H1 (cell line): ENCODE data around the gene GATA5. TPM values are rescaled to one million over a fixed set of nuclear protein-coding genes. Genes with fewer than 3 reads are reported as not detected.

ENCODE experiments used
- CTCF ChIA-PET: fragments of 300-600 bp; sonication (Branson Sonifier 250); formaldehyde crosslinking; loops from one replicate; lab custom pipeline; 2021; ENCODE audit not compliant: partially characterized antibody; lab: Charles Lee
- POLR2A ChIA-PET: fragments of 300-600 bp; sonication (Branson Sonifier 250); formaldehyde crosslinking; loops from one replicate; lab custom pipeline; 2021; ENCODE audit warnings: inconsistent platforms; ENCODE audit not compliant: partially characterized antibody; lab: Charles Lee
- DNase-seq, 2 experiments: peaks; one replicate each; pipeline versions ENCODE4 v3.0.0 to v3.0.0-alpha.2; 2010 to 2022; ENCODE audit warnings: low spot score in 2 of 2, low read depth in 1 of 2, mixed read lengths in 1 of 2
- FAIRE-seq: peaks from 2 replicates; lab custom pipeline; 2011; peaks lifted over from hg19 to GRCh38; lab: Jason Lieb, UNC
- H2AFZ ChIP-seq: 2 replicates; pipeline ENCODE4 v1.8.1; 2012; ENCODE audit warnings: low read length, inconsistent platforms
- H2AK5ac ChIP-seq: 2 replicates; pipeline ENCODE4 v1.6.1; 2013; ENCODE audit warnings: low read depth, low read length
- H2BK120ac ChIP-seq: replicated peaks from 2 replicates; pipeline ENCODE3; 2013; ENCODE audit warnings: low read depth, low read length, inconsistent platforms
- H2BK12ac ChIP-seq: 2 replicates; pipeline ENCODE4 v1.6.1; 2013; ENCODE audit warnings: low read depth, low read length
- H2BK15ac ChIP-seq: 2 replicates; pipeline ENCODE4 v1.6.1; 2013; ENCODE audit warnings: low read length
- H2BK20ac ChIP-seq: 2 replicates; pipeline ENCODE4 v1.6.1; 2013; ENCODE audit warnings: low read length
- H2BK5ac ChIP-seq: 2 replicates; pipeline ENCODE4 v1.6.1; 2013; ENCODE audit warnings: low read depth, low read length
- H3K14ac ChIP-seq: 2 replicates; pipeline ENCODE4 v1.6.1; 2013; ENCODE audit warnings: inconsistent platforms; ENCODE audit not compliant: insufficient read length
- H3K18ac ChIP-seq: 2 replicates; pipeline ENCODE4 v1.6.1; 2013; ENCODE audit warnings: low read length; ENCODE audit errors: extremely low read depth
- H3K23ac ChIP-seq: 2 replicates; pipeline ENCODE4 v1.6.1; 2013; ENCODE audit warnings: inconsistent platforms; ENCODE audit not compliant: insufficient read length
- H3K23me2 ChIP-seq: 2 replicates; pipeline ENCODE4 v1.6.1; 2013; ENCODE audit warnings: low read depth, low read length
- H3K27ac ChIP-seq: 2 replicates; pipeline ENCODE4 v1.6.1; 2011; ENCODE audit warnings: low read depth, low read length, inconsistent platforms
- H3K27me3 ChIP-seq, 4 experiments: replicated peaks in 1 of 4; 1 replicate in 1 of 4; 2 replicates in 3 of 4; pipeline versions ENCODE4 v1.6.1 to v1.8.1; 2011 to 2013; ENCODE audit warnings: low read length in 3 of 4, mild to moderate bottlenecking in 3 of 4, inconsistent platforms in 2 of 4, mixed read lengths in 2 of 4, moderate library complexity in 1 of 4; ENCODE audit not compliant: control insufficient read depth in 3 of 4, insufficient read depth in 3 of 4; ENCODE audit errors: extremely low read depth in 1 of 4
- H3K36me3 ChIP-seq, 4 experiments: 2 replicates each; pipeline versions ENCODE4 v1.6.1 to v1.8.1; 2011 to 2013; ENCODE audit warnings: mild to moderate bottlenecking in 4 of 4, low read length in 3 of 4, moderate library complexity in 2 of 4, control low read depth in 1 of 4, inconsistent platforms in 1 of 4; ENCODE audit not compliant: insufficient read depth in 4 of 4, control insufficient read depth in 2 of 4
- H3K4ac ChIP-seq: replicated peaks from 2 replicates; pipeline ENCODE3; 2013; ENCODE audit warnings: low read length, low read depth, mixed read lengths, inconsistent platforms; ENCODE audit not compliant: insufficient read length
- H3K4me1 ChIP-seq, 4 experiments: replicated peaks in 1 of 4; 1 replicate in 1 of 4; 2 replicates in 3 of 4; pipeline versions ENCODE4 v1.6.1 to v1.8.1; 2011 to 2013; ENCODE audit warnings: low read length in 3 of 4, inconsistent platforms in 2 of 4, mixed read lengths in 1 of 4; ENCODE audit not compliant: insufficient read depth in 4 of 4, control insufficient read depth in 3 of 4
- H3K4me2 ChIP-seq, 2 experiments: 2 replicates each; pipeline versions ENCODE4 v1.6.1 to v1.8.1; 2011 to 2013; ENCODE audit warnings: low read depth in 2 of 2, low read length in 2 of 2, control low read depth in 1 of 2, inconsistent platforms in 1 of 2, mild to moderate bottlenecking in 1 of 2; ENCODE audit not compliant: insufficient read depth in 1 of 2
- H3K4me3 ChIP-seq, 4 experiments: fragments of 200-600, 300-600 bp in 1 of 4; sonication (generic), shearing (Covaris generic), sonication (Bioruptor Twin) in 1 of 4; 2 replicates each; pipeline versions ENCODE4 v1.5.1 to v1.8.1; 2011 to 2016; ENCODE audit warnings: low read length in 4 of 4, low read depth in 3 of 4, control low read depth in 2 of 4, inconsistent platforms in 2 of 4, mild to moderate bottlenecking in 2 of 4, mixed read lengths in 1 of 4, moderate library complexity in 1 of 4; ENCODE audit not compliant: insufficient read depth in 2 of 4; ENCODE audit errors: extremely low read depth in 1 of 4
- H3K56ac ChIP-seq: replicated peaks from 2 replicates; pipeline ENCODE3; 2013; ENCODE audit warnings: low read depth, mild to moderate bottlenecking, mixed read lengths, low read length, inconsistent platforms; ENCODE audit not compliant: insufficient read length
- H3K79me1 ChIP-seq: 2 replicates; pipeline ENCODE4 v1.6.1; 2013; ENCODE audit warnings: low read depth, low read length, control low read depth
- H3K79me2 ChIP-seq, 2 experiments: 2 replicates each; pipeline versions ENCODE4 v1.6.1 to v1.8.1; 2012 to 2013; ENCODE audit warnings: low read length in 2 of 2, mild to moderate bottlenecking in 2 of 2, inconsistent platforms in 1 of 2; ENCODE audit not compliant: insufficient read depth in 2 of 2, control insufficient read depth in 1 of 2
- H3K9ac ChIP-seq, 4 experiments: replicated peaks in 1 of 4; 1 replicate in 1 of 4; 2 replicates in 3 of 4; pipeline versions ENCODE4 v1.6.1 to v1.8.1; 2011 to 2013; ENCODE audit warnings: low read depth in 3 of 4, low read length in 3 of 4, control low read depth in 2 of 4, mild to moderate bottlenecking in 2 of 4, moderate library complexity in 2 of 4, inconsistent platforms in 1 of 4; ENCODE audit errors: extremely low read depth in 1 of 4
- H3K9me3 ChIP-seq, 2 experiments: 2 replicates each; pipeline versions ENCODE4 v1.6.1 to v1.8.1; 2012 to 2013; ENCODE audit warnings: mild to moderate bottlenecking in 2 of 2, moderate library complexity in 2 of 2, control low read depth in 1 of 2, inconsistent platforms in 1 of 2, low read depth in 1 of 2, low read length in 1 of 2, mixed read lengths in 1 of 2; ENCODE audit not compliant: insufficient read depth in 2 of 2
- H4K20me1 ChIP-seq, 2 experiments: replicated peaks in 1 of 2; 2 replicates each; pipeline versions ENCODE3 to v1.8.1; 2011 to 2013; ENCODE audit warnings: inconsistent platforms in 2 of 2, low read length in 2 of 2, mild to moderate bottlenecking in 1 of 2; ENCODE audit not compliant: insufficient read depth in 2 of 2, control insufficient read depth in 1 of 2
- H4K5ac ChIP-seq: 2 replicates; pipeline ENCODE4 v1.6.1; 2013; ENCODE audit warnings: low read length, low read depth, mixed read lengths, inconsistent platforms; ENCODE audit not compliant: insufficient read length
- H4K8ac ChIP-seq: 2 replicates; pipeline ENCODE4 v1.8.0; 2013; ENCODE audit warnings: mild to moderate bottlenecking, moderate library complexity, low read length, inconsistent platforms; ENCODE audit not compliant: insufficient read depth; ENCODE audit errors: extremely low read depth
- H4K91ac ChIP-seq: replicated peaks from 2 replicates; pipeline ENCODE3; 2013; ENCODE audit warnings: low read length, mixed read lengths, inconsistent platforms; ENCODE audit not compliant: insufficient read length
- CTCF ChIP-seq, 3 experiments: IDR thresholded peaks; 1 replicate in 2 of 3; 2 replicates in 1 of 3; pipeline versions ENCODE4 v1.5.1 to v1.6.1; 2011; ENCODE audit warnings: low read length in 3 of 3, mild to moderate bottlenecking in 3 of 3, inconsistent platforms in 2 of 3, low read depth in 1 of 3, moderate library complexity in 1 of 3; ENCODE audit not compliant: insufficient read depth in 1 of 3; ENCODE audit errors: control extremely low read depth in 1 of 3
- GABPA ChIP-seq: IDR thresholded peaks from 2 replicates; pipeline ENCODE4 v1.6.1; 2011; ENCODE audit warnings: mild to moderate bottlenecking, low read length, moderate library complexity, borderline replicate concordance; ENCODE audit not compliant: insufficient read depth
- RAD21 ChIP-seq, 2 experiments: IDR thresholded peaks in 1 of 2; conservative IDR thresholded peaks in 1 of 2; 2 replicates each; pipeline ENCODE4 v1.6.1; 2011; ENCODE audit warnings: low read depth in 2 of 2, low read length in 2 of 2, improper control_type of control experiment in 1 of 2, inconsistent platforms in 1 of 2, mild to moderate bottlenecking in 1 of 2, moderate library complexity in 1 of 2
- YY1 ChIP-seq: IDR thresholded peaks from 2 replicates; pipeline ENCODE4 v1.6.1; 2011; ENCODE audit warnings: low read depth, mild to moderate bottlenecking, low read length
- WGBS, 2 experiments: shearing (Covaris generic) in 1 of 2; methylation state at CpG; one replicate each; pipeline versions ENCODE4 v1.1.6 to v1.1.7; 2013 to 2015; ENCODE audit warnings: low lambda C conversion rate in 2 of 2, mixed read lengths in 2 of 2, inconsistent platforms in 1 of 2, low coverage in 1 of 2, missing lambda C conversion rate in 1 of 2; ENCODE audit not compliant: insufficient replicate concordance in 2 of 2, insufficient coverage in 1 of 2, insufficient read length in 1 of 2; ENCODE audit errors: extremely low coverage in 1 of 2, missing lambda C conversion rate in 1 of 2; 5-methylcytosine and 5-hydroxymethylcytosine counted together
- polyA plus RNA-seq, 7 experiments: library from polyadenylated mRNA; depleted of rRNA in 3 of 7; stranded (reverse) in 5 of 7; unstranded in 2 of 7; fragments of >200 nt in 5 of 7; fragments of 200-250 nt in 2 of 7; gene quantifications; 1 replicate in 5 of 7; 2 replicates in 1 of 7; 4 replicates in 1 of 7; pipeline versions ENCODE4 v1.2.1 to v1.2.3, GENCODE V29; 2011 to 2013; ENCODE audit warnings: missing spikeins in 2 of 7, mixed read lengths in 2 of 7
- total RNA-seq: library from RNA; stranded (reverse); fragmentation: NEBNext Ultra II Directional; extraction: Animal tissue kit (Norgen Biotek cat#: 25700); gene quantifications from 2 replicates; pipeline ENCODE4 v1.2.1, GENCODE V29; 2021

GATA5 gene
- total and polyA plus RNA-seq, 2 of the 8 experiments (the other 6 are each of a cell fraction or from before 2014, with no cell fraction given): 0.08 to 0.11 TPM

- TF ChIP-seq CTCF (IDR thresholded peaks at IDR 0.05; ENCODE audit: control extremely low read depth in 1 of 3, insufficient read depth in 1 of 3, low read depth in 1 of 3, low read length in 3 of 3): peak; percentile 34 to 46 (median 44)
- TF ChIP-seq GABPA: peak; percentile 32; the same call in 1 of the 2 replicates
- TF ChIP-seq RAD21 (IDR thresholded peaks at IDR 0.05 in 1 of 2, conservative IDR thresholded peaks at IDR 0.05 in 1 of 2; ENCODE audit: low read depth in 2 of 2, low read length in 2 of 2): peak; percentile 34 to 50
- TF ChIP-seq YY1: no peak
- Histone ChIP-seq H3K9me3 (no peaks in the 10 kb centered on the region), H4K8ac (peak overlapping the region; percentile 51), H3K27me3 (no peaks in the 10 kb centered on the region; a peak in 1 of 7 replicates), H3K79me1 (no peaks in the 10 kb centered on the region; the same call in 1 of the 2 replicates), H3K56ac (no peak overlapping the region), H2BK5ac (no peak overlapping the region), H2AFZ (no peak overlapping the region), H3K14ac (no peak overlapping the region), H3K4ac (no peak overlapping the region), H3K18ac (no peak overlapping the region), H3K36me3 (no peaks in the 10 kb centered on the region), H2BK12ac (no peak overlapping the region), H2BK15ac (no peak overlapping the region), H3K23ac (no peak overlapping the region), H4K91ac (no peak overlapping the region), H3K4me1 (no peaks in the 10 kb centered on the region), H4K5ac (no peak overlapping the region), H3K23me2 (no peaks in the 10 kb centered on the region), H2AK5ac (no peak overlapping the region), H4K20me1 (no peaks in the 10 kb centered on the region), H3K9ac (no peak overlapping the region), H3K4me3 (no peak overlapping the region), H3K79me2 (no peaks in the 10 kb centered on the region), H2BK20ac (no peak overlapping the region), H2BK120ac (no peak overlapping the region), H3K27ac (no peak overlapping the region), H3K4me2 (no peak overlapping the region)
- DNase-seq: no peak
- CTCF ChIA-PET: interaction anchor here (0.7 to 5.0 kb wide), 14 partner anchors 9 to 275 kb away, joined by 3 to 24 read pairs (median 4); no protein-coding TSS in a partner anchor
- no peak for FAIRE-seq
- WGBS, 2 experiments: 86% methylated on average over 12 of the region's 13 CpGs; no CpG with 5 or more reads in 1 of the 2 experiments
- POLR2A ChIA-PET: no interaction called here
Measured at GRCh38 chr20:62516338-62516737, 40.5 kb upstream of the GATA5 start.
